SH-SY5Y (cell line): ENCODE data around the gene ABCD4.

Source experiments
- GATA2 ChIP-seq: IDR thresholded peaks from 2 replicates; pipeline ENCODE4 v1.6.1; 2011; ENCODE audit warnings: mild to moderate bottlenecking, low read depth, low read length
- GATA3 ChIP-seq: IDR thresholded peaks from 2 replicates; pipeline ENCODE4 v1.6.1; 2011; ENCODE audit warnings: low read depth, mild to moderate bottlenecking, low read length, moderate library complexity

GRCh38 chr14:74350211-74350927 lies 47.6 kb upstream of the ABCD4 start:
- no peak for TF ChIP-seq GATA2
- no peak for TF ChIP-seq GATA3
